CD4-positive, alpha-beta memory T cell (primary cell): ENCODE measurements around the gene CALHM3. TPM values are rescaled to one million over a fixed set of nuclear protein-coding genes. Genes with fewer than 3 reads are reported as not detected.

Source experiments
- CTCF ChIA-PET: fragments of 350-600 bp; sonication (Branson Sonifier 250); formaldehyde crosslinking; loops from one replicate; lab custom pipeline; 2021; ENCODE audit warnings: inconsistent platforms; ENCODE audit not compliant: partially characterized antibody; lab: Charles Lee
- POLR2A ChIA-PET: fragments of 350-600 bp; sonication (Branson Sonifier 250); formaldehyde crosslinking; loops from one replicate; lab custom pipeline; 2021; ENCODE audit not compliant: partially characterized antibody; lab: Charles Lee
- DNase-seq, 5 donors: peaks; one replicate each; pipeline versions ENCODE4 v3.0.0 to v3.0.0-alpha.2; 2020 to 2022; ENCODE audit warnings: mixed read lengths in 1 of 5
- H3K27ac ChIP-seq: one replicate; pipeline ENCODE4 v1.7.0; 2013; ENCODE audit warnings: low read depth, low read length
- H3K27me3 ChIP-seq: 2 replicates; pipeline ENCODE4 v1.7.0; 2013; ENCODE audit warnings: mild to moderate bottlenecking, low read length, moderate library complexity; ENCODE audit not compliant: insufficient read depth
- H3K36me3 ChIP-seq: 2 replicates; pipeline ENCODE4 v1.7.0; 2013; ENCODE audit warnings: mild to moderate bottlenecking, low read length, moderate library complexity; ENCODE audit not compliant: insufficient read depth
- H3K4me1 ChIP-seq: 2 replicates; pipeline ENCODE4 v1.7.0; 2013; ENCODE audit warnings: mild to moderate bottlenecking, low read length, moderate library complexity; ENCODE audit not compliant: insufficient read depth
- H3K4me3 ChIP-seq, 2 donors: one replicate each; pipeline ENCODE4 v1.7.0; 2013; ENCODE audit warnings: low read length in 2 of 2, mild to moderate bottlenecking in 1 of 2
- H3K9me3 ChIP-seq, 2 donors: one replicate each; pipeline ENCODE4 v1.7.0; 2013; ENCODE audit warnings: low read length in 2 of 2, control low read depth in 1 of 2; ENCODE audit not compliant: control insufficient read depth in 1 of 2
- H3K27ac Mint-ChIP-seq, 7 donors: one replicate each; pipeline ENCODE4 v1.8.0; 2020 to 2021; ENCODE audit warnings: mixed read lengths in 7 of 7, mild to moderate bottlenecking in 6 of 7, inconsistent platforms in 3 of 7, moderate library complexity in 3 of 7
- H3K27me3 Mint-ChIP-seq, 2 donors: one replicate each; pipeline ENCODE4 v1.8.0; 2020 to 2021; ENCODE audit warnings: mixed read lengths in 2 of 2
- H3K36me3 Mint-ChIP-seq, 2 donors: one replicate each; pipeline ENCODE4 v1.8.0; 2020 to 2021; ENCODE audit warnings: mixed read lengths in 2 of 2, inconsistent platforms in 1 of 2, mild to moderate bottlenecking in 1 of 2
- H3K4me1 Mint-ChIP-seq, 4 donors: one replicate each; pipeline ENCODE4 v1.8.0; 2020 to 2021; ENCODE audit warnings: mixed read lengths in 4 of 4, mild to moderate bottlenecking in 1 of 4
- H3K4me3 Mint-ChIP-seq, 8 donors: one replicate each; pipeline ENCODE4 v1.8.0; 2020 to 2021; ENCODE audit warnings: mixed read lengths in 8 of 8, mild to moderate bottlenecking in 7 of 8, moderate library complexity in 6 of 8, inconsistent platforms in 3 of 8
- H3K9me3 Mint-ChIP-seq, 8 donors: one replicate each; pipeline ENCODE4 v1.8.0; 2020 to 2021; ENCODE audit warnings: mixed read lengths in 8 of 8, mild to moderate bottlenecking in 5 of 8, inconsistent platforms in 3 of 8, moderate library complexity in 1 of 8
- intact Hi-C: fragments of 100-400 bp; cut with micrococcal nuclease; formaldehyde crosslinking; loops from one replicate; pipeline ENCODE4 v1.15.1; 2023
- polyA plus RNA-seq, 2 donors: library from polyadenylated mRNA; unstranded; fragments of 300-500 nt; fragmentation: Illumina TruSeq; gene quantifications; one replicate each; pipeline ENCODE4 v1.2.3, GENCODE V29; 2021
- total RNA-seq, 2 experiments: library from RNA; stranded (reverse); gene quantifications; one replicate each; pipeline ENCODE4 v1.2.3, GENCODE V29; 2021

Gene CALHM3
- total and polyA plus RNA-seq, 4 experiments from 2014 or later: not detected

GRCh38 chr10:103501186-103501585, 22.1 kb upstream of the CALHM3 start:
- Mint-ChIP-seq H3K4me1 (peaks cover 5 to 15% (median 11%) of the 10 kb centered on the region in 4 donors), H3K4me3 (no peak overlapping the region), H3K9me3 (peaks cover 0 to 1% (median 0%) of the 10 kb centered on the region in 8 donors), H3K36me3 (no peaks in the 10 kb centered on the region), H3K27me3 (peaks cover 12 to 23% of the 10 kb centered on the region in 2 donors), H3K27ac (no peak overlapping the region)
- intact Hi-C loops: no loop called here
- Histone ChIP-seq H3K4me1 (peaks cover 12% of the 10 kb centered on the region), H3K36me3 (no peaks in the 10 kb centered on the region), H3K27ac (no peak overlapping the region), H3K9me3 (no peaks in the 10 kb centered on the region), H3K4me3 (no peak overlapping the region), H3K27me3 (no peaks in the 10 kb centered on the region)
- POLR2A ChIA-PET: no interaction called here
- CTCF ChIA-PET: interaction anchor here (1.1 to 1.5 kb wide), 3 partner anchors 11 to 85 kb away, joined by 3 to 4 read pairs (median 4); no protein-coding TSS in a partner anchor
- no peak for DNase-seq

- CTCF ChIA-PET: interaction anchor here (1.0 to 1.5 kb wide), 4 partner anchors 10 to 85 kb away, joined by 3 to 4 read pairs (median 4); no protein-coding TSS in a partner anchor
- Histone ChIP-seq H3K27me3 (no peaks in the 10 kb centered on the region), H3K27ac (no peak overlapping the region), H3K4me3 (no peak overlapping the region), H3K4me1 (peaks cover 12% of the 10 kb centered on the region), H3K36me3 (no peaks in the 10 kb centered on the region), H3K9me3 (no peaks in the 10 kb centered on the region)
- Mint-ChIP-seq H3K36me3 (no peaks in the 10 kb centered on the region), H3K9me3 (peaks cover 0 to 1% (median 0%) of the 10 kb centered on the region in 8 donors), H3K4me3 (no peak overlapping the region), H3K4me1 (peaks cover 5 to 15% (median 11%) of the 10 kb centered on the region in 4 donors), H3K27ac (no peak overlapping the region), H3K27me3 (peaks cover 16 to 26% of the 10 kb centered on the region in 2 donors)
- DNase-seq: no peak
- POLR2A ChIA-PET: no interaction called here
- intact Hi-C loops: no loop called here
Observed at GRCh38 chr10:103500481-103500880, 21.4 kb upstream of the CALHM3 start.

- CTCF ChIA-PET: interaction anchor here (1.0 kb wide), 1 partner anchor 40 kb away, joined by 3 read pairs; no protein-coding TSS in a partner anchor
- peaks cover 20 to 30% of the 10 kb centered on the region in 2 donors for H3K27me3 Mint-ChIP-seq
- peaks cover 5% of the 10 kb centered on the region for H3K27me3 ChIP-seq
- intact Hi-C loops: no loop called here
- no peaks in the 10 kb centered on the region for H3K36me3 ChIP-seq
- H3K4me1 ChIP-seq: peaks cover 10% of the 10 kb centered on the region
- H3K27ac Mint-ChIP-seq: peak overlapping the region in 1 of 7 donors; percentile 37
- DNase-seq: no peak
- H3K9me3 ChIP-seq: no peaks in the 10 kb centered on the region
- H3K4me1 Mint-ChIP-seq: peaks cover 5 to 15% (median 11%) of the 10 kb centered on the region in 4 donors
- H3K27ac ChIP-seq: no peak overlapping the region
- peaks cover 0 to 1% (median 0%) of the 10 kb centered on the region in 8 donors for H3K9me3 Mint-ChIP-seq
- no peaks in the 10 kb centered on the region for H3K36me3 Mint-ChIP-seq
- H3K4me3 Mint-ChIP-seq: no peak overlapping the region
- no peak overlapping the region for H3K4me3 ChIP-seq
- POLR2A ChIA-PET: no interaction called here
Observed at GRCh38 chr10:103499881-103500280, 20.8 kb upstream of the CALHM3 start.

GRCh38 chr10:103498936-103499638, 20.0 kb upstream of the CALHM3 start:
- ChIA-PET CTCF (interaction anchor here (1.0 kb wide), 1 partner anchor 41 kb away, joined by 3 read pairs; no protein-coding TSS in a partner anchor), POLR2A (no interaction called here)
- DNase-seq: no peak
- Mint-ChIP-seq H3K27ac (no peak overlapping the region), H3K36me3 (no peaks in the 10 kb centered on the region), H3K9me3 (peaks cover 0 to 1% (median 0%) of the 10 kb centered on the region in 8 donors), H3K27me3 (peaks cover 24 to 30% of the 10 kb centered on the region in 2 donors), H3K4me3 (no peak overlapping the region), H3K4me1 (peaks cover under 1 to 13% (median 9%) of the 10 kb centered on the region in 4 donors)
- Histone ChIP-seq H3K27ac (no peak overlapping the region), H3K27me3 (peaks cover 12% of the 10 kb centered on the region), H3K4me1 (peaks cover 8% of the 10 kb centered on the region), H3K36me3 (no peaks in the 10 kb centered on the region), H3K4me3 (no peak overlapping the region), H3K9me3 (no peaks in the 10 kb centered on the region)
- intact Hi-C loops: no loop called here

GRCh38 chr10:103497161-103497915, 18.3 kb upstream of the CALHM3 start:
- Mint-ChIP-seq H3K36me3 (no peaks in the 10 kb centered on the region), H3K4me3 (no peak overlapping the region), H3K27me3 (peaks cover 28 to 35% of the 10 kb centered on the region in 2 donors), H3K4me1 (peaks cover 4 to 15% (median 11%) of the 10 kb centered on the region in 4 donors), H3K9me3 (peaks cover 0 to 1% (median 0%) of the 10 kb centered on the region in 8 donors), H3K27ac (no peak overlapping the region)
- peaks cover 19% of the 10 kb centered on the region for H3K27me3 ChIP-seq
- intact Hi-C loops: no loop called here
- no peak for DNase-seq
- H3K27ac ChIP-seq: no peak overlapping the region
- POLR2A ChIA-PET: no interaction called here
- no peaks in the 10 kb centered on the region for H3K9me3 ChIP-seq
- H3K4me3 ChIP-seq: no peak overlapping the region
- H3K36me3 ChIP-seq: no peaks in the 10 kb centered on the region
- H3K4me1 ChIP-seq: peaks cover 12% of the 10 kb centered on the region
- CTCF ChIA-PET: interaction anchor here (1.7 kb wide), 1 partner anchor 11 kb away, joined by 6 read pairs; no protein-coding TSS in a partner anchor

- H3K27me3 Mint-ChIP-seq: peaks cover 25 to 28% of the 10 kb centered on the region in 2 donors
- peaks cover 0 to 1% (median 0%) of the 10 kb centered on the region in 8 donors for H3K9me3 Mint-ChIP-seq
- intact Hi-C loops: no loop called here
Observed at GRCh38 chr10:103495321-103495720, 16.3 kb upstream of the CALHM3 start.

More at GRCh38 chr10:103495321-103495720, 16.3 kb upstream of the CALHM3 start:
- peaks cover 5 to 31% (median 18%) of the 10 kb centered on the region in 4 donors for H3K4me1 Mint-ChIP-seq
- Histone ChIP-seq H3K27me3 (peaks cover 19% of the 10 kb centered on the region), H3K9me3 (no peaks in the 10 kb centered on the region), H3K27ac (no peak overlapping the region), H3K4me3 (no peak overlapping the region), H3K36me3 (no peaks in the 10 kb centered on the region), H3K4me1 (peaks cover 20% of the 10 kb centered on the region)
- no peaks in the 10 kb centered on the region for H3K36me3 Mint-ChIP-seq
- POLR2A ChIA-PET: no interaction called here
- H3K27ac Mint-ChIP-seq: no peak overlapping the region
- peak overlapping the region in 7 of 8 donors; percentile 21 to 80 (median 73) for H3K4me3 Mint-ChIP-seq
- DNase-seq: no peak
- CTCF ChIA-PET: interaction anchor here (1.7 to 1.8 kb wide), 2 partner anchors 8 to 9 kb away, joined by 6 read pairs; no protein-coding TSS in a partner anchor
